NCI-H2196 (cell line): ENCODE data around the gene CAT.

ENCODE experiments used
- DNase-seq: peaks from one replicate; lab custom pipeline; 2025; ENCODE audit not compliant: unreplicated experiment; lab: John Stamatoyannopoulos, UW

The CAT gene

DNA sequence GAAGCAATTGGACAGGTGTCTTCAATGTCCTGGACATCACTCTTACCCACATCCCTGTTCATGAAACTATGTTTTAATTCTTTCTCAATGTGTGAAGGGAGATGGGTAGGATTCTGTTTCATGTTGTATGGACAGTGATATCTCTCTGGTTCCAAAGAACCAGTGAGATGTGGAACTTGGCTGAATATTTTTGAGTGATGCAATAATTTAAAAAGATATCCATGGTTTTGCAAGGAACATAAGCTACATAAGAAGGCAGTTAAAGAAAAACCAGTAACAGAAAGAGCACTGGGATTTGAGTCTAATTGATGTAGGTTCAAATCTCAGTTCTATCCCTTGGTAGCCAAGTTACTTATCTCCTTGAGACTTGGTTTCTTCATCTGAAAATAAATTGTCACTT, 82.5 kb downstream of the CAT start:
- DNase-seq, result no peak
